GM21526 (cell line): ENCODE data around the gene RAB11FIP5.
A peak's percentile ranks its signal among the peaks of the same experiment; 100 is the strongest.
"Not testable (repeated sequence)": the region's sequence is repeated elsewhere in the genome, so short reads cannot be mapped to it uniquely, and the experiment has no call there.

Experiments used
- ATAC-seq: cut with Tn5 transposase; IDR thresholded peaks from one replicate; pipeline ENCODE4 v1.9.1; 2021; ENCODE audit warnings: moderate library complexity; ENCODE audit not compliant: unreplicated experiment, low FRiP score

Gene RAB11FIP5, protein sequence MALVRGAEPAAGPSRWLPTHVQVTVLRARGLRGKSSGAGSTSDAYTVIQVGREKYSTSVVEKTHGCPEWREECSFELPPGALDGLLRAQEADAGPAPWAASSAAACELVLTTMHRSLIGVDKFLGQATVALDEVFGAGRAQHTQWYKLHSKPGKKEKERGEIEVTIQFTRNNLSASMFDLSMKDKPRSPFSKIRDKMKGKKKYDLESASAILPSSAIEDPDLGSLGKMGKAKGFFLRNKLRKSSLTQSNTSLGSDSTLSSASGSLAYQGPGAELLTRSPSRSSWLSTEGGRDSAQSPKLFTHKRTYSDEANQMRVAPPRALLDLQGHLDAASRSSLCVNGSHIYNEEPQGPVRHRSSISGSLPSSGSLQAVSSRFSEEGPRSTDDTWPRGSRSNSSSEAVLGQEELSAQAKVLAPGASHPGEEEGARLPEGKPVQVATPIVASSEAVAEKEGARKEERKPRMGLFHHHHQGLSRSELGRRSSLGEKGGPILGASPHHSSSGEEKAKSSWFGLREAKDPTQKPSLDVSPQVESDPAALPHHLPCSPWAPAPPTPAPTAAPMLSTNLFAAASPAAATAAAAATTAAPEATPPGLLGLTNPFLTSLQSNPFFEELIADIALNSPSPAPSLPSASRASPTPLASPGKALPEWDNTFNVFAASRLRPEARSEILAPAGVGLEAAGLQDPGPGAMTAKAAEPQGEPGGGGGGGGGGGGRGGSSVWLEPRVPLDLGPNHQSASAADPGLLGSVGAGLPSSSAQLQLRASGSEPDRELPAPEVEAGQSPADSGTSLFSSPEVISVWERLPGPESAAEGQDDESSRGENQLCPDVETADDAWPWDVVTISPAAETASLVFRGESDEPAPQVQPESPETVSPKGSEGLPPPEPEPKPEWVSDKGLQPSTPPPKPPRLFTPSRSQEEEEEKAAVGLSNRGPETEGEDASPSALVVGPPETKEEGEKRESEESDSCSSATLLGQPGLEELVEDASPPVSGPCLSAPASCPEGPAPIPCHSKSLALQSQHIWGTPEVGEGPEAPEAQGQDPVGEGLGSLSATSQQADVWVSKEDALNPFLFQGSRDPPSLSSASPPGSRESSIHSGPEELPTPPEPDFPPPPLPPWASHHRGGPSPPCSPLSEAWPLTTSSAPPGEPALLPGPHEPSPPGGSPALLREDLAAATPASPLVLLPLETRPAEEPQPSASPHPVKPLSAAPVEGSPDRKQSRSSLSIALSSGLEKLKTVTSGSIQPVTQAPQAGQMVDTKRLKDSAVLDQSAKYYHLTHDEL (N-terminal part only)

DNA sequence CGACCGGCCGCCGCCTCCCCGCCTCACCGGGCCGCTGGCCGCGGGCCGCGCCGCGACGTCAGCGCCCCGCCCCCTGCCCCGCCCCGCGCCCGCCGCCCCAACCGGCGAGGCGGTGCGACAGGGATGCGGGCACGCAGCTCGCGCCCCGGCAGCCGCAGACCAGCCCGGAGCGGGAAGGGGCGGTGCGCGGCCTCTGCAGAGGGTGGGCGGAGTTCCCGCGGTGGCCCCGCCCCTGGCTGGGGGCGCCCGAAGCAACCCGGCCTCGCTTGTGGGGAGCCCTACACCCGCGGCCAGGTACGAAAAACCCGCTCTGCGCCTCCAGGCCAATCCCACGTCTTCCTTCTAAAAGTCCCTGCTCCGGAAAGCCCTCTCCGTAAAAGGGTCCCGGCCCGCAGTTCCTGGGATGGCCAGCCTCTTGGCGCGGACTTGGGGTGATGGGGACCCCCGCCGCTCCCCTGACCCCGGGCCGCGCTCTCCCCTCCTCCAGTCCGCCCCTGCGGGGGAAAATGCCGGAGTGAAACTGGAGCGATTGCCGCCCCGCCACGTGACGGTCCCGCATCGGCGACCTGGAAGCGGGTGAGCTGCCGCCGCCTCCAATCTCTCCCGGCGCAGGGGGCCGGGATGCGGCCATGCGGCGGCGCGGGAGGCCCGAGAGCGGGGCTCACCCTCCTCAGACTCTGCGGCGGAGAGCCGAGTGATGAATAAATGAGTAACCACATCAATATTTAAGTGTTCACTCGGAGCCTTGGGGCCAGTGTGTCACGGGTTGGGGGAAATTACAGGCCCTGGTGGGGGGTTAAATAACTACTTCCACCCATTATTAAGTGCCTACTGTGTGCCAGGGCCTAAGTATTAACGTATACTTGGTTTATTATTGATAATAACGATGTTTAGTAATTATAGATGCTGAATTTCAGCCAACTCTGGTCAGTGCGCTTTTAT is at the start of gene RAB11FIP5:
Gene RAB11FIP5 (minus strand): TSS at position 36 of the 942 bp plus-strand sequence. CDS start 171 bp downstream, outside the sequence.
- peak; percentile 77 for ATAC-seq

DNA sequence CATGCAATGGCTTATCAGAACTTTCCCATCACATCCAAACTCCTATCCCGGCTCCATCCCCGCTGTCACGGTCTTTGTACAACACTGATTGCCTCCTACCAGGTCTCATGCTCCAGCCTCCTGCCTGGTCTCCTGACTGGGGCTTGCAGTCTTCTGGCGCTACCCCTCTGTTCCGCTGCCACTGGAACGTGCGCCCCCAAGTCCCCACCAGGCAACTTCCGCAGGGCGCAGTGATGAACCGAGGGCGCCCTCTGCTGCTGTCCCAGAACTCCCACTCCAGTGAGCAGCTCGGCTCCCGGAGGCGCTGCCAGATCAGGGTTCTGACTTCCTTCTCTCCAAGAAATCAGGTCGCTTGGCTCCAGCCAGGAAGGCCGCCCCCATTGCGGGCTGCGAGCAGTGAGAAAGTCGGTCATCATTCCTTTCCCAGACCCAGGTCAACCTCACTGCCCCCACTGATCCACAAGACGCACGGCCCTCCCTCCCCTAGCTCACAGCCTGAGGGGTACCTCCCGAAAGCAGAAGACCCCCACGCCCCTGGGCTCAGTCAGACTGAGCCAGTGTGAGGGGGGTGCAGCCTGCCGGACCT is 43.9 kb upstream of the RAB11FIP5 start:
- ATAC-seq = no peak

DNA sequence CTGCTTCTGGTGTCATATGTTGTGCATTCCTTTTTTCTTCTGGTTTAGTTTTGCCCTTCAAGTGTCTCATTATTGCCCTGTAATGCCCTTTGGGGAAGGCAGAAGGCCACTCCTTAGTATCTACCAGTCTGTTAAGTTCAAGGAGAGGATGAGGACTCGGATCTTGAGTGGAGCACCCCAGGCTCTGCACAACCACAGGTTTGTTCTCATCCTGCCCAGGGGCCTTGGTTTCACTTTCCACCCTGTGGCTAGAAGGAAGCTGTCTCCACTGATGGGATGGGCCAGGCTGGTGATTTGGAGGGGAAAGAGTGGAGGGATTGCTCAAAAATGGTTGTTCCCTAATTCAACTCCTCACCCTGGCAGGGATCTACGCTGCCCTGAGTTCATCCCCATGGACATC is 30.2 kb upstream of the RAB11FIP5 start:
- no peak for ATAC-seq

DNA sequence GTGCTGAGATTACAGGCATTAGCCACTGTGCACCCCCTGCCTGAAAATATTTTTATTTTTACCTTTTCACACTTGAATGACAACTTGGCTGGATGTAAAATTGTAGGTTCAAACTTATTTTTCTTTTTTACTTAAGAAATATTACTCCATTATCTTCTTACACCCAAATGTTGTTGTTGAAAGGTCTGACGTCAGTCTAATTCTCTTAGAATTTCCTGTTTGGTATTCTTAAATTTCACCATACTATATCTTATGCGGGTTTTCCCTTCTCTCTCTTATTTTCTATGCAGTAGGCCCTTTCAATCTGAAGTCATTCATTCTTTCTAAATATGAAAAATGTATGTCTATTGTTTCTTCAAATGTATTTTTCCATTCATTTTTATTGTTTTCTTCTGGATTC is 29.1 kb upstream of the RAB11FIP5 start:
- no peak for ATAC-seq

DNA sequence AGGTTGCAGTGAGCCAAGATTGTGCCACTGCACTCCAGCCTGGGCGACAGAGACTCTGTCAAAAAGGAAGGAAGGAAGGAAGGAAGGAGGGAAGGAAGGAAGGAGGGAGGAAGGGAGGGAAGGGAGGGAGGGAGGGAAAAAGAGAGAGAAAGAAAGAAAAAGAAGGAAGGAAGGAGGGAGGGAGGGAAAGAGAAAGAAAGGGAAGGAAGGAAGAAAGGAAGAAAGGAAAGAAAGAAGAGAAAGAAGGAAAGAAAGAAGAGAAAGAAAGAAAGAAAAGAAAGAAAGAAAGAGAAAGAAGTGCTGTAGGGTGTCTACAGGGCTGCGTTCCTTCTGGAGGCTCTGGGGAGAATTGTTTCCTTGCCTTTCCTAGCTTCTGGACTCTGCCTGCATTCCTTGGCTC is 22.5 kb upstream of the RAB11FIP5 start:
- ATAC-seq = no peak

DNA sequence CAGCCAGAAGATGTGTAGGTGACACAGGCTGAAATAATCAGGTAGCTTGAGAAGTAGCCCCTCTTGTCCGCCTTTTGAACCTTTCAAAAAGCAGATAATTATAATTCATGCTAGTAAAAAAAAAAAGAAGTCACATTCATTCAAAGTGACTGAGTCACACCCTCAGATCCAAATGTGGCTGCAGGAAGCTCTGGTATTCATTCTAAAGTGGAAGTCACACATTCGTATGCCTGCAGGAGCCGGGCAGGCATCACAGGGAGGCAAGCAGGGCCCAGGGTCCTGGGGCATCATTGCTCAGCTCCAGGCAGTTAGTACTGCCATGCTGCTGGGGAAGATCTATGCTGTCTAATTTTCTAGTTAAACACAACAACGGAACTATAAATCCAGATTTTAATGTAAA is 21.7 kb upstream of the RAB11FIP5 start:
- no peak for ATAC-seq

DNA sequence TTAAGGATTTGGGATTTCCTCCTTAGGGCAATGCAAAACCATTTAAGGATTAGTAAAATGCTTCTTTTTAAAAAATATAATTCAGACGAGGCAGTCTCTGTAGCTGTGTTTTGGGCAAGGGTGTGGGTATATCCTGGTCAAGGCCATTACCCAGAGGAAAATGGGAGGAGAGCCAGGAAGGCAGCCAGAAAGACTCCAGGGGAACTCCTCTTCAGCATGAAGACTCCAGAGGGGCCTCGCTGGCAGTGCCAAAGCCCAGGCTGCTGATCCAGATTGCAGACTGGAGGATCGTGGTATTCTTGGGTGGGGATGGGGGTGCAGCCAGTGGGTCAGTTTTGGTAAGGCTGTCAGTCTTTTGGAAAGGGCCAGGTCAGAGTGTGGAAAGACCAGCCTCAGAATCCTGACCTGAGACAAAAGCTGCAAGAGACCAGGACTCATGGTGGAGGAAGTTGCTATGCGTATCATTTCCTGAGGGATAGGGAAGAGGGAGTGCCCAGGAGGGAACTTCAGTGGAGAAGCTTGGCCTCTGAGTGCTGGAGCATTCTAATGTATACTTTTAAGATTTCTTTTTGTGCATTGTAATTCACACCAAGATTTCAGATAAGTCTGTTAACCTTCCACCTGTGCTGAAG is 20.9 kb upstream of the RAB11FIP5 start:
- ATAC-seq = no peak

DNA sequence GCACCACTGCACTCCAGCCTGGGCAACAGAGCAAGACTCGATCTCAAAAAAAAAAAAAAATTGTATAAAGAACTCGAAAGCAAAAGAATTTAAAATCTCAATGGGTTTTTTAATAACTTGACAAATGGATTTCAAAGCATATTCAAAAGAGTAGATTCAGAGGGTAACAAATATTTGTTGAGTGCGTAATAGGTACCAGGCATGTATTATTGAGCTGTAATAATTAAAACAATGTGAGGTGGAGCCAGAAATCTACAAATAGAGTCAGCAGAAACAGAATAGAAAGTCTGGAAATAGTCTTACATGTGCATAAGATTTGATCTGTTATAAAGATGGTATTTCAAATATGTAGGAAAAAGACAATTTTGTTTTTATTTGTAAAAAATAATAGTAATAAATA is 19.1 kb upstream of the RAB11FIP5 start:
- ATAC-seq = no peak

DNA sequence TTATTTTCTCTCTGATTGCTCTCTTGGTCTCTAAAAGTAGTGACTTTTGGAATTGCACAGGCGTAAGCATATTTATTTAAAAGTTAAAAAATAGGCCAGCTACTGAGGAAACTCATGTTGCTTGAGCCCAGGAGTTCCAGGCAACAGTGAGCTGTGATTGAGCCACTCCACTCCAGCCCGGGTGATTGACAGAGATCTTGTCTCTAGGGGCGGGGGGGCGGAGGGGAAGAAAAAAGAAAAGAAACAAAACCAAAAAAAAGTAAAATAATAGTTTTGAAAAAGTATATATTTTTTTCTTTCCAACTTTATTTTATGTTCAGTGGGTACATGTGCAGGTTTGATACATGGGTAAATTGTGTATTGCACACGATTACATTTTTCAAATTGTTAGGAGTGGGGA is 18.0 kb upstream of the RAB11FIP5 start:
- no peak for ATAC-seq

DNA sequence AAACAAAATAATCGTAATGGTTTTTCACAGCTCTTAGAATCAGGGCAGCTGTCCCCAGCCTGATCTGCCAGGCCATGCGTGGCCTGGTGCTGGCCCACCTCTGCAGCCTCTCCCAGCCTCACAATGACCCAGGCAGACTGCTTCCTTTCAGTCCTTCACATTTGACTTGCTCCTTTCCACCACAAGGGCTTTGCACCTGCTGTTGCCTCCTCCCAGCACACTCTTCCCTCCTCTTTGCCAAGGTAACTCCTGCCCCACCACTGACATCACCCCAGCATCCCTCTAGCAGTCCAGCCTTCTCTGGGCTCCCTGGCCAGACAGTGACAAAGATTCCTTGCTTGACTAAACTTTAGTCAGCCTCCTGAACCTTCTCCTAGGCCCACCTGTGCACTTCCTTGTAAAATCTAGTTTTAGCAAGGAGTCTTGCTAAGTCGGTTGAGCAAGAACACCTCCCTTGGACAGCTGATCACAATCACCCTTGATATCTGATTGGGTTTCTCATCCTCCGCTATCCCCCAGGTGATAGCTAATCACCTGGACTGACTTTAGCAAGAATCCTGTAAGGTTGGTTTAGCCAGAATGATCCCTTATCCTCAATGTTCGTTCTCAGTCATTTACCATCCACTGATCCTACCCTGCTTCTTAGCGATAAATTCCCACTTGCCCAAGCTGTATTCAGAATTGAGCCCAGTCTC is 16.2 kb upstream of the RAB11FIP5 start:
- no peak for ATAC-seq

DNA sequence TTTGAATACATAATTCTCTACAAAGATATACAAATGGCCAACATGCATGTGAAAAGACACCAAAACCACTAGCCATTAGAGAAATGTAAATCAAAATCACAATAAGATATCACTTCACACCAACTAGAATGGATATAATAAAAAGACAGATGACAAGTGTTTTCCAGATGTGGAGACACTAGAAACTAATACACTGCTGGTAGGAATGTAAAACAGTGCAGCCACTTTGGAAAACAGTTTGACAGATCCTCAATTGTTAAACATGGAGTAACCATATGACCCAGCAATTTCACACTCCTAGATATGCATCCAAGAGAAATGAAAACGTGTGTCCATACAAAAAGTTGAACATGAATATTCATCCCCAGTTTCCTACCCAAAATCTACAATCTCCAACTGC is 9.8 kb upstream of the RAB11FIP5 start:
- ATAC-seq = no peak

DNA sequence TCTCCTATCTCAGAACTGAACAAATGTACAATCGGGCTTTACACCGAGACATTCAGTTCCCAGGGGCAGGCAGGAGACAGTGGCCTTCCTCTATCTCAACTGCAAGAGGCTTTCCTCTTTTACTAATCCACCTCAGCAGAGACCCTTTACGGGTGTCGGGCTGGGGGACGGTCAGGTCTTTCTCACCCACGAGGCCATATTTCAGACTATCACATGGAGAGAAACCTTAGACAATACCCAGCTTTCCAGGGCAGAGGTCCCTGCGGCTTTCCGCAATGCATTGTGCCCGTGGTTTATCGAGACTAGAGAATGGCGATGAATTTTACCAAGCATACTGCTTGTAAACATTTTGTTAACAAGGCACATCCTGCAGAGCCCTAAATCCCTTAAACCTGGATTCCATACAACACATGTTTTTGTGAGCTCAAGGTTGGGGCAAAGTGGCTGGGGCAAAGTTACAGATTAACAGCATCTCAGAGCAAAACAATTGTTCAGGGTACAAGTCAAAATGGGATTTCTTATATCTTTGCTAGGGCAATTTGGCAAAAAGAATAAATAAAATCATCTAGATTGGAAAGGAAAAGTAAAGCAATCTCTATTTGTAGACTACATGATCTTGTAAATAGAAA is 7.0 kb upstream of the RAB11FIP5 start:
- ATAC-seq = not testable (repeated sequence)

DNA sequence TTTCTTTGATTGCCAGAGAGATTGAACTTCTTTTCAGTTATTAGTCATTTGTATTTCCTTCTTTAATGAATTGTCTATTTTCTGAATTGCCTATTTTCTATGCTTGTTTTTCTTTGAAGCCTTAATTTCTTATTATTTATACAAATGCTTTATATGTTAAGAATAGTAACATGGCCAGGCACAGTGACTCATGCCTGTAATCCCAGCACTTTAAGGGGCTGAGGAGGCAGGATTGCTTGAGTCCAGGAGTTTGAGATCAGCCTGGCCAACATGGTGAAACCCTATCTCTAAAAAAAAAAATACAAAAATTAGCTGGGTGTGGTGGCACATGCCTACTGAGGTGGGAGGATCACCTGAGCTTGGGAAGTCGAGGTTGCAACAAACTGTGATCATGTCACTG is 4.7 kb upstream of the RAB11FIP5 start:
- ATAC-seq = no peak

DNA sequence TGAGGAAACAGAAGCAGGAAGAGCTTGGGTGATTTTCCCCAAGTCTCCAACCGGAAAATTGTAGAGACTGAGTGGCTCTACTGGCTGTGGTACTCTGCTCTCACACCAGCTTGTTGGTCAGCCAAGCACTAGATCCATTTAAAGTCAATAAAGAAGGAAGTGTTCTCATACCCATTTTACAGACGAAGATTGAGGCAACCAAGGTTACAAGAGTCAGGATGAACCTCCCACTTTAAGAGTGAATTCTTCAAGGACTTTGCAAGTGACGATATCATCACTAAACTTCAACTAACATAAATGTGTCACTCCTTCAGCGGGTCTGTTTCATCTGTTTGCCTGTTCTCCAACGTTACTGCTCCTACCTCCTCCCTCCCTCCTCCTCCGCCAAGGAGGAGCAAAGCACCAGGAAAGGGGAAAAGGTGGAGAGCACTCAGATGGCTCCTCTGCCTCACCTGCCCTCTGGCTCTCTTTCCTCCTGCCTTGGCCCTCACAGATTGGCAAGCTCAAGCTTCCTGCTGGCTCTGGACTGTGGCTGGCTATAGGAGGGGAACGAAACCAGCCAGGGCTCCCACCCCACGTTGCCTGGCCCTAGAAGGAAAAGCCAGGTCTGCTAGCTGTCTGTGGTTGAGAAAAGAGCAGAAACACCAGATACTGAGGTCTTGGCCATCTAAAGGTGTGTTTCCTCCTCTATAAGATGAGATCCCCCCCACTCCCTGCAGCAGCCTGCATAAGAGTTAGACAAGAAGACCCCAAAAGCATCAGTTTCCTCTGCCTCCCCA is 3.6 kb upstream of the RAB11FIP5 start:
- ATAC-seq = no peak

DNA sequence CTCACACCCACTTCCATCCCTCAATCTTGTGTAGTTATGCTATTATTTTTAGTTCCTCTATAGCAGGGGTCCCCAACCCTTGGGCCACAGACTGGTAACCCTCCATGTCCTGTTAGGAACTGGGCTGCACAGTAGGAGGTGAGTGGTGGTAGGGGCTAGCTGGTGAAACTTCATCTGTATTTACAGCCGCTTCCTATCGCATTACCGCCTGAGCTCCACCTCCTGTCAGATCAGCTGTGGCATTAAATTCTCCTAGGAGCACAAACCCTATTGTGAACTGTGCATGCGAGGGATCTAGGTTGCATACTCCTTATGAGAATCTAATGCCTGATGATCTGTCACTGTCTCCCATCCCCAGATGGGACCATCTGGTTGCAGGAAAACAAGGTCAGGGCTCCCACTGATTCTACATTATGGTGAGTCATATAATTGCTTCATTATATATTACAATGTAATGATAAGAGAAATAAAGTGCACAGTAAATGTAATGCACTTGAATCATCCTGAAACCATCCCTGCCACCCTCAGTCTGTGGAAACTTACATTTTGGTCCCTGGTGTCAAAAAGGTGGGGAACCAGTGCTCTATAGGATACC is 1.6 kb upstream of the RAB11FIP5 start:
- no peak for ATAC-seq

DNA sequence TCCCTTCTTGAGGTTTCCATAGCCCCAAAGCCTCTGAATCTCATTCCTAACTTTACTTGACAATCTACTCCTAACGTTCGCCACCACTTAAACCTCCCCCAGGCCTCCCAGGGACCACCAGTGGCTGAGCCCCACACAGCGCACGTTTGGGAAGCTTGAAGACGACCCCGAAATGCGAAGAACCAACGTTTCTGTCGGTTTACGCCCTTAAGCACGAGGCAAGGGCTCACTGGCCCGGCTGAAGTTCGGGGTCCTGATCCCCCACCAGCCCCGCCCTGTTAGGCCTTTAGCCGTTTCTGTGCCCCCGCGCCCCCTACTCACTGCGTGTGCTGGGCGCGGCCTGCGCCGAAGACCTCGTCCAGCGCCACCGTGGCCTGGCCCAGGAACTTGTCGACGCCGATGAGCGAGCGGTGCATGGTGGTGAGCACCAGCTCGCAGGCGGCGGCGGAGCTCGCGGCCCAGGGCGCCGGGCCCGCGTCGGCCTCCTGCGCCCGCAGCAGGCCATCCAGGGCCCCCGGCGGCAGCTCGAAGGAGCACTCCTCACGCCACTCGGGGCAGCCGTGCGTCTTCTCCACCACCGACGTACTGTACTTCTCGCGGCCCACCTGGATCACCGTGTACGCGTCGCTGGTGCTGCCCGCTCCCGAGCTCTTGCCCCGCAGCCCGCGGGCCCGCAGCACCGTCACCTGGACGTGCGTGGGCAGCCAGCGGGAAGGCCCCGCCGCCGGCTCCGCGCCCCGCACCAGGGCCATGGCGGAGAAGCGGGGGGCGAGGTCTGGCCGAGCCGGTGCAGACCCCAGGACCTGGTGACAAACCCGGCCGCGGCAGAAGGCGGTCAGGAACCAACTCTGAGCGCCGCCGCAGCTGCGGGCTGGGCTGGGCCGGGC is 479 bp downstream of the RAB11FIP5 start:
- ATAC-seq = peak; percentile 28
